GM12878 (cell line): ENCODE data around the gene CARD9. TPM values are rescaled to one million over a fixed set of nuclear protein-coding genes. Genes with fewer than 3 reads are reported as not detected.

Experiments used
- ATAC-seq: fragments of 200-7000 bp; cut with Tn5 transposase; 3 replicates; pipeline ENCODE4 v1.9.1; 2020; ENCODE audit warnings: mild to moderate bottlenecking, moderate library complexity
- BruUV-seq: library from RNA; stranded (reverse); fragments of 400-500 nt; replicated peaks from 2 replicates; lab custom pipeline; 2021; lab: Mats Ljungman, UMichigan
- CTCF ChIA-PET: fragments of 300-600 bp; sonication (Branson Sonifier 250); formaldehyde crosslinking; extraction: SDS; loops from one replicate; lab custom pipeline; 2021; ENCODE audit warnings: inconsistent platforms; lab: Yijun Ruan, JAX
- POLR2A ChIA-PET: fragments of 350-600 bp; formaldehyde crosslinking; extraction: SDS; loops from one replicate; lab custom pipeline; 2021; ENCODE audit warnings: inconsistent platforms; lab: Charles Lee
- RAD21 ChIA-PET: fragments of 300-600 bp; sonication (Branson Sonifier 250); formaldehyde crosslinking; loops from one replicate; lab custom pipeline; 2023; ENCODE audit warnings: antibody characterized with exemption; ENCODE audit not compliant: unreplicated experiment; lab: Charles Lee
- SMC1A ChIA-PET: fragments of 300-600 bp; sonication (Branson Sonifier 250); formaldehyde crosslinking; loops from one replicate; lab custom pipeline; 2023; ENCODE audit not compliant: unreplicated experiment, uncharacterized antibody; lab: Charles Lee
- DNase-seq: peaks from one replicate; pipeline ENCODE4 v3.0.0-alpha.2; 2011; ENCODE audit warnings: low read depth, low spot score
- FAIRE-seq: peaks from 3 replicates; lab custom pipeline; 2011; peaks lifted over from hg19 to GRCh38; lab: Jason Lieb, UNC
- H2AFZ ChIP-seq: 2 replicates; pipeline ENCODE4 v1.6.0; 2011; ENCODE audit warnings: low read depth, low read length, control low read depth; ENCODE audit not compliant: control insufficient read depth
- H3K27ac ChIP-seq: 2 replicates; pipeline ENCODE4 v1.5.1; 2011; ENCODE audit warnings: control low read depth; ENCODE audit not compliant: control insufficient read depth, insufficient read depth
- H3K27me3 ChIP-seq, 2 experiments: replicated peaks in 1 of 2; 2 replicates each; pipeline versions ENCODE4 v1.6.0 to v1.6.1; 2011; ENCODE audit warnings: low read length in 1 of 2; ENCODE audit not compliant: control insufficient read depth in 2 of 2, insufficient read depth in 2 of 2
- H3K36me3 ChIP-seq, 2 experiments: 2 replicates each; pipeline ENCODE4 v1.5.1; 2011; ENCODE audit warnings: low read length in 1 of 2; ENCODE audit not compliant: control insufficient read depth in 2 of 2, insufficient read depth in 2 of 2
- H3K4me1 ChIP-seq: 2 replicates; pipeline ENCODE4 v1.6.1; 2011; ENCODE audit warnings: mild to moderate bottlenecking, low read length, moderate library complexity, mixed read lengths; ENCODE audit not compliant: control insufficient read depth, insufficient read depth
- H3K4me2 ChIP-seq: 2 replicates; pipeline ENCODE4 v1.6.0; 2011; ENCODE audit warnings: control low read depth; ENCODE audit not compliant: control insufficient read depth, insufficient read depth
- H3K4me3 ChIP-seq: fragments of 200-600 bp; sonication (generic); 2 replicates; pipeline ENCODE4 v1.5.1; 2016
- H3K79me2 ChIP-seq: 2 replicates; pipeline ENCODE4 v1.6.0; 2011; ENCODE audit warnings: low read length; ENCODE audit not compliant: control insufficient read depth, insufficient read depth
- H3K9ac ChIP-seq: 2 replicates; pipeline ENCODE4 v1.8.0; 2011; ENCODE audit warnings: low read length, control low read depth, mixed read lengths; ENCODE audit not compliant: control insufficient read depth, insufficient read depth
- H3K9me3 ChIP-seq: replicated peaks from 3 replicates; pipeline ENCODE4 v1.5.1; 2011; ENCODE audit warnings: mild to moderate bottlenecking, low read length; ENCODE audit not compliant: control insufficient read depth, insufficient read depth
- H4K20me1 ChIP-seq: 2 replicates; pipeline ENCODE4 v1.6.0; 2011; ENCODE audit not compliant: control insufficient read depth, insufficient read depth
- JUND ChIP-seq: IDR thresholded peaks from 2 replicates; pipeline ENCODE4 v1.6.1; 2012; ENCODE audit warnings: low read depth, mild to moderate bottlenecking, low read length, improper control_type of control experiment, moderate library complexity
- MTA3 ChIP-seq: IDR thresholded peaks from 2 replicates; pipeline ENCODE4 v1.6.1; 2012; ENCODE audit warnings: low read length, inconsistent platforms, borderline replicate concordance
- NR2F1 ChIP-seq: fragments of 450-650 bp; conservative IDR thresholded peaks from 2 replicates; pipeline ENCODE4 v1.6.1; 2017; ENCODE audit warnings: mild to moderate bottlenecking
- PAX5 ChIP-seq: IDR thresholded peaks from 2 replicates; pipeline ENCODE4 v1.6.1; 2011; ENCODE audit warnings: low read depth, low read length, borderline replicate concordance
- RCOR1 ChIP-seq: conservative IDR thresholded peaks from 2 replicates; pipeline ENCODE4 v1.6.1; 2012; ENCODE audit warnings: low read depth, low read length, improper control_type of control experiment
- TBL1XR1 ChIP-seq: IDR thresholded peaks from 2 replicates; pipeline ENCODE4 v1.6.1; 2012; ENCODE audit warnings: low read depth, low read length, improper control_type of control experiment
- ZBED1 ChIP-seq: IDR thresholded peaks from 2 replicates; pipeline ENCODE4 v1.6.1; 2016; ENCODE audit warnings: borderline replicate concordance
- ZSCAN29 ChIP-seq: fragments of 450-650 bp; IDR thresholded peaks from 2 replicates; pipeline ENCODE4 v1.6.1; 2017; ENCODE audit warnings: mild to moderate bottlenecking, moderate library complexity
- WGBS: methylation state at CpG from one replicate; pipeline ENCODE4 v1.1.6; 2016; ENCODE audit warnings: low lambda C conversion rate; ENCODE audit not compliant: insufficient replicate concordance, insufficient coverage; ENCODE audit errors: missing lambda C conversion rate; 5-methylcytosine and 5-hydroxymethylcytosine counted together
- in situ Hi-C: fragments of 300-500 bp; cut with MboI; formaldehyde crosslinking; loops from 9 replicates; pipeline ENCODE4 v1.14.3; 2018; ENCODE audit warnings: mixed read lengths
- intact Hi-C: fragments of 100-400 bp; cut with micrococcal nuclease; formaldehyde crosslinking; loops from one replicate; pipeline ENCODE4 v1.14.2; 2022; ENCODE audit not compliant: unreplicated experiment
- polyA plus RNA-seq, 11 experiments: library from polyadenylated mRNA; depleted of rRNA in 4 of 11; unstranded in 6 of 11; stranded (reverse) in 5 of 11; fragments of >200 nt; fragmentation: Nextera tagmentation in 4 of 11; fragmentation: Illumina TruSeq in 1 of 11; extraction: Ambion mirVana in 4 of 11; extraction: Trizol in 1 of 11; gene quantifications; 1 replicate in 1 of 11; 2 replicates in 10 of 11; pipeline versions ENCODE4 v1.2.1 to v1.2.3, GENCODE V29; 2011 to 2016; ENCODE audit warnings: inconsistent platforms in 2 of 11, missing spikeins in 2 of 11, low read depth in 1 of 11
- total RNA-seq, 4 experiments: library from RNA; depleted of rRNA in 3 of 4; stranded (reverse); fragments of >200 nt in 3 of 4; fragmentation: Illumina TruSeq in 1 of 4; extraction: Trizol in 1 of 4; gene quantifications; 2 replicates each; pipeline versions ENCODE4 v1.2.1 to v1.2.3, GENCODE V29; 2013 to 2021
- TF ChIP-seq, protein P1 (sequence below): fragments of 450-650 bp; IDR thresholded peaks from 2 replicates; pipeline ENCODE4 v1.6.1; 2017; ENCODE audit warnings: mild to moderate bottlenecking, low read depth, inconsistent platforms; ENCODE audit not compliant: poor library complexity, severe bottlenecking
- TF ChIP-seq, protein P2 (sequence below): fragments of 450-650 bp; formaldehyde crosslinking; IDR thresholded peaks from 2 replicates; pipeline ENCODE4 v1.5.0; 2022; ENCODE audit warnings: mild to moderate bottlenecking, missing genetic modification characterization
- TF ChIP-seq, protein P3 (sequence below): IDR thresholded peaks from 2 replicates; pipeline ENCODE4 v1.6.1; 2012; ENCODE audit warnings: low read depth, low read length, improper control_type of control experiment
- TF ChIP-seq, protein P4 (sequence below): fragments of 450-650 bp; IDR thresholded peaks from 2 replicates; pipeline ENCODE4 v1.6.1; 2017; ENCODE audit warnings: antibody characterized with exemption, mild to moderate bottlenecking, moderate library complexity
- TF ChIP-seq, protein P5 (sequence below): fragments of 450-650 bp; IDR thresholded peaks from 2 replicates; pipeline ENCODE4 v1.6.1; 2014; ENCODE audit warnings: mild to moderate bottlenecking

Gene CARD9
- total and polyA plus RNA-seq, 10 of the 15 experiments (the other 5 are each of a cell fraction or from before 2014, with no cell fraction given) = 0.11 to 4.9 (median 1.8) TPM; not detected in 1

DNA sequence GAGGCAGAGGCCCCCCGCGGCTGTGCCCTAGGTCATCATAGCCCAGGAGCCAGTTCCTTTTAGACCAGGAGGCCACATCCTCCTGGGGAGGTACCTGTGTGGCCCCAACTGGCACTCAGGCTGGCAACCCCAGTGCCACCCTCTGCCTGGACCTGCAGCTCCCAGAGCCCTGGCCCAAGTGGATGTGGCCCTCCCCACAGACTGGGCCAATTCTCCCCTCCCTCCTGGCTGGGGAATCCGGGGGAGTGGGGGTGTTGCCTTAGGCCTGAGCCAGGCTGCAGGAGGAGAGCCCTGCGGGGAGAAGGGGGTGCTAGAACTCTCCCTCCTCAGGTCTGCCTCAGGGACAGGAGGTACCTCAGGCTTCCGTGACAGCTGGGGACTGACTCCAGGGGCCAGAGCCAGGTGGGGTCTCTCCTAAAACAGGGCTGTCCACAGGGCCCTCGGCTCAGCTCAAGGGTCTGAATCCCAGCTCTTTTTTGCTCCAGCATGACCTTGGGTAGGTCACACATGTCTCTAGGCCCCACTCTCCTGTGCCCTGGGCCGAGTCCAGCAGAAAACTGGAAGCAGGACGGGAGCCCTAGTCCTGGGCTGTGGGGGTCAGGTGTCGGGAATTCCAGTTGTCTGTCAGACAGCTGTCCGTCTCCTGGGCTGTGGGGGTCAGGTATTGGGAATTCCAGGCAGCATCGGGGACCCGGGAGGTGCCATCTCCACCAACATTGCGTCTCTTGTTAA is 19.5 kb downstream of the CARD9 start:
- ATAC-seq = no peak; the same call in 2 of the 3 replicates
- no peaks in the 10 kb centered on the region for H3K4me1 ChIP-seq
- FAIRE-seq = no peak
- DNase-seq = no peak
- BruUV-seq = no TSS peak
- H3K27ac ChIP-seq = no peak overlapping the region
- no peak overlapping the region for H3K4me2 ChIP-seq
- ChIA-PET SMC1A (no interaction called here), POLR2A (no interaction called here), RAD21 (no interaction called here), CTCF (no interaction called here)
- H3K79me2 ChIP-seq = no peaks in the 10 kb centered on the region
- no peaks in the 10 kb centered on the region for H3K9me3 ChIP-seq
- no peaks in the 10 kb centered on the region for H4K20me1 ChIP-seq
- no peaks in the 10 kb centered on the region for H3K36me3 ChIP-seq
- no peak overlapping the region for H3K9ac ChIP-seq
- in situ Hi-C loops = no loop called here
- no peak overlapping the region for H3K4me3 ChIP-seq
- 37% methylated on average over 11 of the region's 13 CpGs for whole genome bisulfite sequencing
- H2AFZ ChIP-seq = no peak overlapping the region
- intact Hi-C loops = no loop called here
- H3K27me3 ChIP-seq = no peaks in the 10 kb centered on the region
- TF ChIP-seq TBL1XR1 (no peak), NR2F1 (no peak), ZSCAN29 (no peak), ZBED1 (no peak), PAX5 (no peak), RCOR1 (no peak), JUND (no peak), MTA3 (no peak)
- TF ChIP-seq, protein P1, sequence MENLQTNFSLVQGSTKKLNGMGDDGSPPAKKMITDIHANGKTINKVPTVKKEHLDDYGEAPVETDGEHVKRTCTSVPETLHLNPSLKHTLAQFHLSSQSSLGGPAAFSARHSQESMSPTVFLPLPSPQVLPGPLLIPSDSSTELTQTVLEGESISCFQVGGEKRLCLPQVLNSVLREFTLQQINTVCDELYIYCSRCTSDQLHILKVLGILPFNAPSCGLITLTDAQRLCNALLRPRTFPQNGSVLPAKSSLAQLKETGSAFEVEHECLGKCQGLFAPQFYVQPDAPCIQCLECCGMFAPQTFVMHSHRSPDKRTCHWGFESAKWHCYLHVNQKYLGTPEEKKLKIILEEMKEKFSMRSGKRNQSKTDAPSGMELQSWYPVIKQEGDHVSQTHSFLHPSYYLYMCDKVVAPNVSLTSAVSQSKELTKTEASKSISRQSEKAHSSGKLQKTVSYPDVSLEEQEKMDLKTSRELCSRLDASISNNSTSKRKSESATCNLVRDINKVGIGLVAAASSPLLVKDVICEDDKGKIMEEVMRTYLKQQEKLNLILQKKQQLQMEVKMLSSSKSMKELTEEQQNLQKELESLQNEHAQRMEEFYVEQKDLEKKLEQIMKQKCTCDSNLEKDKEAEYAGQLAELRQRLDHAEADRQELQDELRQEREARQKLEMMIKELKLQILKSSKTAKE = no peak
- TF ChIP-seq, protein P2, sequence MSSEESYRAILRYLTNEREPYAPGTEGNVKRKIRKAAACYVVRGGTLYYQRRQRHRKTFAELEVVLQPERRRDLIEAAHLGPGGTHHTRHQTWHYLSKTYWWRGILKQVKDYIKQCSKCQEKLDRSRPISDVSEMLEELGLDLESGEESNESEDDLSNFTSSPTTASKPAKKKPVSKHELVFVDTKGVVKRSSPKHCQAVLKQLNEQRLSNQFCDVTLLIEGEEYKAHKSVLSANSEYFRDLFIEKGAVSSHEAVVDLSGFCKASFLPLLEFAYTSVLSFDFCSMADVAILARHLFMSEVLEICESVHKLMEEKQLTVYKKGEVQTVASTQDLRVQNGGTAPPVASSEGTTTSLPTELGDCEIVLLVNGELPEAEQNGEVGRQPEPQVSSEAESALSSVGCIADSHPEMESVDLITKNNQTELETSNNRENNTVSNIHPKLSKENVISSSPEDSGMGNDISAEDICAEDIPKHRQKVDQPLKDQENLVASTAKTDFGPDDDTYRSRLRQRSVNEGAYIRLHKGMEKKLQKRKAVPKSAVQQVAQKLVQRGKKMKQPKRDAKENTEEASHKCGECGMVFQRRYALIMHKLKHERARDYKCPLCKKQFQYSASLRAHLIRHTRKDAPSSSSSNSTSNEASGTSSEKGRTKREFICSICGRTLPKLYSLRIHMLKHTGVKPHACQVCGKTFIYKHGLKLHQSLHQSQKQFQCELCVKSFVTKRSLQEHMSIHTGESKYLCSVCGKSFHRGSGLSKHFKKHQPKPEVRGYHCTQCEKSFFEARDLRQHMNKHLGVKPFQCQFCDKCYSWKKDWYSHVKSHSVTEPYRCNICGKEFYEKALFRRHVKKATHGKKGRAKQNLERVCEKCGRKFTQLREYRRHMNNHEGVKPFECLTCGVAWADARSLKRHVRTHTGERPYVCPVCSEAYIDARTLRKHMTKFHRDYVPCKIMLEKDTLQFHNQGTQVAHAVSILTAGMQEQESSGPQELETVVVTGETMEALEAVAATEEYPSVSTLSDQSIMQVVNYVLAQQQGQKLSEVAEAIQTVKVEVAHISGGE = no peak
- TF ChIP-seq, protein P3, sequence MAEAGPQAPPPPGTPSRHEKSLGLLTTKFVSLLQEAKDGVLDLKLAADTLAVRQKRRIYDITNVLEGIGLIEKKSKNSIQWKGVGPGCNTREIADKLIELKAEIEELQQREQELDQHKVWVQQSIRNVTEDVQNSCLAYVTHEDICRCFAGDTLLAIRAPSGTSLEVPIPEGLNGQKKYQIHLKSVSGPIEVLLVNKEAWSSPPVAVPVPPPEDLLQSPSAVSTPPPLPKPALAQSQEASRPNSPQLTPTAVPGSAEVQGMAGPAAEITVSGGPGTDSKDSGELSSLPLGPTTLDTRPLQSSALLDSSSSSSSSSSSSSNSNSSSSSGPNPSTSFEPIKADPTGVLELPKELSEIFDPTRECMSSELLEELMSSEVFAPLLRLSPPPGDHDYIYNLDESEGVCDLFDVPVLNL = no peak
- TF ChIP-seq, protein P4, sequence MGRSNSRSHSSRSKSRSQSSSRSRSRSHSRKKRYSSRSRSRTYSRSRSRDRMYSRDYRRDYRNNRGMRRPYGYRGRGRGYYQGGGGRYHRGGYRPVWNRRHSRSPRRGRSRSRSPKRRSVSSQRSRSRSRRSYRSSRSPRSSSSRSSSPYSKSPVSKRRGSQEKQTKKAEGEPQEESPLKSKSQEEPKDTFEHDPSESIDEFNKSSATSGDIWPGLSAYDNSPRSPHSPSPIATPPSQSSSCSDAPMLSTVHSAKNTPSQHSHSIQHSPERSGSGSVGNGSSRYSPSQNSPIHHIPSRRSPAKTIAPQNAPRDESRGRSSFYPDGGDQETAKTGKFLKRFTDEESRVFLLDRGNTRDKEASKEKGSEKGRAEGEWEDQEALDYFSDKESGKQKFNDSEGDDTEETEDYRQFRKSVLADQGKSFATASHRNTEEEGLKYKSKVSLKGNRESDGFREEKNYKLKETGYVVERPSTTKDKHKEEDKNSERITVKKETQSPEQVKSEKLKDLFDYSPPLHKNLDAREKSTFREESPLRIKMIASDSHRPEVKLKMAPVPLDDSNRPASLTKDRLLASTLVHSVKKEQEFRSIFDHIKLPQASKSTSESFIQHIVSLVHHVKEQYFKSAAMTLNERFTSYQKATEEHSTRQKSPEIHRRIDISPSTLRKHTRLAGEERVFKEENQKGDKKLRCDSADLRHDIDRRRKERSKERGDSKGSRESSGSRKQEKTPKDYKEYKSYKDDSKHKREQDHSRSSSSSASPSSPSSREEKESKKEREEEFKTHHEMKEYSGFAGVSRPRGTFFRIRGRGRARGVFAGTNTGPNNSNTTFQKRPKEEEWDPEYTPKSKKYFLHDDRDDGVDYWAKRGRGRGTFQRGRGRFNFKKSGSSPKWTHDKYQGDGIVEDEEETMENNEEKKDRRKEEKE = no peak
- TF ChIP-seq, protein P5, sequence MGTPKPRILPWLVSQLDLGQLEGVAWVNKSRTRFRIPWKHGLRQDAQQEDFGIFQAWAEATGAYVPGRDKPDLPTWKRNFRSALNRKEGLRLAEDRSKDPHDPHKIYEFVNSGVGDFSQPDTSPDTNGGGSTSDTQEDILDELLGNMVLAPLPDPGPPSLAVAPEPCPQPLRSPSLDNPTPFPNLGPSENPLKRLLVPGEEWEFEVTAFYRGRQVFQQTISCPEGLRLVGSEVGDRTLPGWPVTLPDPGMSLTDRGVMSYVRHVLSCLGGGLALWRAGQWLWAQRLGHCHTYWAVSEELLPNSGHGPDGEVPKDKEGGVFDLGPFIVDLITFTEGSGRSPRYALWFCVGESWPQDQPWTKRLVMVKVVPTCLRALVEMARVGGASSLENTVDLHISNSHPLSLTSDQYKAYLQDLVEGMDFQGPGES = no peak
